ENCODE results near the gene ST6GALNAC2.

Gene ST6GALNAC2

GRCh38 chr17:76598004-76598439 is 12.4 kb upstream of the ST6GALNAC2 start:
- DNase-seq (ENCODE audit: low read depth) = no peak
- H3K4me3 ChIP-seq (ENCODE audit: low read depth, low read length) = no peak overlapping the region
- TF ChIP-seq CTCF (IDR thresholded peaks at IDR 0.05; ENCODE audit: insufficient read depth, low read depth, low read length, missing control alignments) = no peak

GRCh38 chr17:76597156-76598003 is 11.7 kb upstream of the ST6GALNAC2 start:
- DNase-seq (ENCODE audit: low read depth) = peak; percentile 59
- no peak overlapping the region for H3K4me3 ChIP-seq (ENCODE audit: low read depth, low read length)
- TF ChIP-seq CTCF (IDR thresholded peaks at IDR 0.05; ENCODE audit: insufficient read depth, low read depth, low read length, missing control alignments) = no peak

GRCh38 chr17:76594690-76595089 is 9.0 kb upstream of the ST6GALNAC2 start:
- TF ChIP-seq CTCF (IDR thresholded peaks at IDR 0.05; ENCODE audit: insufficient read depth, low read depth, low read length, missing control alignments) = no peak
- no peak for DNase-seq (ENCODE audit: low read depth)
- no peak overlapping the region for H3K4me3 ChIP-seq (ENCODE audit: low read depth, low read length)

GRCh38 chr17:76593959-76594358 is 8.3 kb upstream of the ST6GALNAC2 start:
- H3K4me3 ChIP-seq (ENCODE audit: low read depth, low read length) = no peak overlapping the region
- no peak for TF ChIP-seq CTCF (IDR thresholded peaks at IDR 0.05; ENCODE audit: insufficient read depth, low read depth, low read length, missing control alignments)
- DNase-seq (ENCODE audit: low read depth) = no peak

GRCh38 chr17:76593384-76593826 is 7.7 kb upstream of the ST6GALNAC2 start:
- H3K4me3 ChIP-seq (ENCODE audit: low read depth, low read length) = no peak overlapping the region
- no peak for TF ChIP-seq CTCF (IDR thresholded peaks at IDR 0.05; ENCODE audit: insufficient read depth, low read depth, low read length, missing control alignments)
- DNase-seq (ENCODE audit: low read depth) = no peak

GRCh38 chr17:76588182-76588581 is 2.5 kb upstream of the ST6GALNAC2 start:
- DNase-seq (ENCODE audit: low read depth) = no peak
- no peak overlapping the region for H3K4me3 ChIP-seq (ENCODE audit: low read depth, low read length)
- TF ChIP-seq CTCF (IDR thresholded peaks at IDR 0.05; ENCODE audit: insufficient read depth, low read depth, low read length, missing control alignments) = no peak

Measured in GM12865 (cell line).